Measurements from ENCODE around the gene ANO10. TPM values are rescaled to one million over a fixed set of nuclear protein-coding genes. Genes with fewer than 3 reads are reported as not detected.

The ANO10 gene
- total RNA-seq, 1 experiment from 2014 or later: 26.6 TPM

GRCh38 chr3:43319794-43320193 is 302.0 kb downstream of the ANO10 start:
- no peaks in the 10 kb centered on the region for H3K4me1 ChIP-seq (ENCODE audit: control insufficient read depth, insufficient read depth, low read length)
- no peaks in the 10 kb centered on the region for H3K36me3 ChIP-seq (ENCODE audit: control insufficient read depth, insufficient read depth, low read length)
- DNase-seq (ENCODE audit: low read depth, low spot score) (no peak), ATAC-seq (no peak)
- TF ChIP-seq CTCF (IDR thresholded peaks at IDR 0.05) (no peak), REST (IDR thresholded peaks at IDR 0.05; ENCODE audit: insufficient read depth in 1 of 2, low read depth in 2 of 2, low read length in 1 of 2) (no peak), POLR2AphosphoS5 (IDR thresholded peaks at IDR 0.05; ENCODE audit: low read depth, low read length) (no peak), SIN3A (IDR thresholded peaks at IDR 0.05; ENCODE audit: borderline replicate concordance, insufficient read depth, low read depth, low read length) (no peak), TCF7L2 (IDR thresholded peaks at IDR 0.05; ENCODE audit: low read depth, low read length) (no peak)
- H3K9me3 ChIP-seq (ENCODE audit: control insufficient read depth, insufficient read depth, low read depth, low read length): no peaks in the 10 kb centered on the region
- BruUV-seq (replicated peaks): no TSS peak
- no peak overlapping the region for H3K27ac ChIP-seq (ENCODE audit: low read length)
- H3K27me3 ChIP-seq (ENCODE audit: control insufficient read depth, insufficient read depth, low read length): no peaks in the 10 kb centered on the region
- intact Hi-C loops (cut with micrococcal nuclease; ENCODE audit: unreplicated experiment) (no loop called here), in situ Hi-C loops (cut with HindIII; ENCODE audit: low pct_unique_long_range_greater_than_20kb, low sequenced_read_pairs) (no loop called here)
- no peak overlapping the region for H3K4me3 ChIP-seq (ENCODE audit: low read depth in 2 of 2, low read length in 2 of 2)
- ChIA-PET CTCF (interaction anchor here (0.6 kb wide), 1 partner anchor 18 kb away, joined by 3 read pairs; no protein-coding TSS in a partner anchor), POLR2A (no interaction called here)

GRCh38 chr3:43319376-43319775 is 302.4 kb downstream of the ANO10 start:
- CTCF ChIA-PET: no interaction called here
- Histone ChIP-seq H3K27ac (ENCODE audit: low read length) (no peak overlapping the region), H3K36me3 (ENCODE audit: control insufficient read depth, insufficient read depth, low read length) (no peaks in the 10 kb centered on the region), H3K4me1 (ENCODE audit: control insufficient read depth, insufficient read depth, low read length) (no peaks in the 10 kb centered on the region), H3K27me3 (ENCODE audit: control insufficient read depth, insufficient read depth, low read length) (no peaks in the 10 kb centered on the region), H3K9me3 (ENCODE audit: control insufficient read depth, insufficient read depth, low read depth, low read length) (no peaks in the 10 kb centered on the region), H3K4me3 (ENCODE audit: low read depth in 2 of 2, low read length in 2 of 2) (no peak overlapping the region)
- DNase-seq (ENCODE audit: low read depth, low spot score) (no peak), ATAC-seq (no peak)
- no peak for TF ChIP-seq CTCF (IDR thresholded peaks at IDR 0.05)
- no peak for TF ChIP-seq REST (IDR thresholded peaks at IDR 0.05; ENCODE audit: insufficient read depth in 1 of 2, low read depth in 2 of 2, low read length in 1 of 2)
- TF ChIP-seq TCF7L2 (IDR thresholded peaks at IDR 0.05; ENCODE audit: low read depth, low read length): no peak
- TF ChIP-seq POLR2AphosphoS5 (IDR thresholded peaks at IDR 0.05; ENCODE audit: low read depth, low read length): no peak
- in situ Hi-C loops (cut with HindIII; ENCODE audit: low pct_unique_long_range_greater_than_20kb, low sequenced_read_pairs) (no loop called here), intact Hi-C loops (cut with micrococcal nuclease; ENCODE audit: unreplicated experiment) (no loop called here)
- POLR2A ChIA-PET: no interaction called here
- BruUV-seq (replicated peaks): no TSS peak

Measured in Panc1 (cell line).